ENCODE data around the gene CCDC85C.

GRCh38 chr14:99520571-99521081 lies 83.4 kb downstream of the CCDC85C start:
- TF ChIP-seq CTCF (IDR thresholded peaks at IDR 0.05; ENCODE audit: insufficient read depth, low read depth, low read length) (no peak), EZH2 (IDR thresholded peaks at IDR 0.05; ENCODE audit: insufficient read depth, low read length) (no peak)
